ENCODE data around the gene HSPB2.
"Not testable (repeated sequence)": the region's sequence is repeated elsewhere in the genome, so short reads cannot be mapped to it uniquely, and the experiment has no call there.

HSPB2 gene

GRCh38 chr11:111930472-111930871 lies 17.9 kb downstream of the HSPB2 start:
- H4K91ac ChIP-seq (ENCODE audit: low read depth, low read length, poor library complexity) = no peak overlapping the region
- H2AFZ ChIP-seq (ENCODE audit: low read length) = no peak overlapping the region
- H2BK120ac ChIP-seq (ENCODE audit: low read depth, low read length) = no peak overlapping the region
- H3K4me2 ChIP-seq (ENCODE audit: insufficient read depth, low read length, poor library complexity, severe bottlenecking) = no peak overlapping the region
- no peak overlapping the region for H3K14ac ChIP-seq (ENCODE audit: low read length)
- peaks cover 9 to 19% of the 10 kb centered on the region in 2 donors for H3K4me1 ChIP-seq (ENCODE audit: control insufficient read depth in 2 of 2, insufficient read depth in 1 of 2, low read depth in 1 of 2, low read length in 2 of 2)
- H2BK15ac ChIP-seq (ENCODE audit: low read length) = no peak overlapping the region
- no peak overlapping the region for H3K27ac ChIP-seq (replicated peaks; ENCODE audit: low read length)
- no peak overlapping the region for H2BK12ac ChIP-seq (ENCODE audit: low read length)
- H3K9me3 ChIP-seq (replicated peaks in 1 of 2; ENCODE audit: control insufficient read depth in 2 of 2, insufficient read depth in 1 of 2, low read depth in 1 of 2, low read length in 2 of 2) = no peaks in the 10 kb centered on the region
- no peak overlapping the region for H3K4ac ChIP-seq (ENCODE audit: low read length)
- H3K23ac ChIP-seq (ENCODE audit: low read depth, low read length, poor library complexity) = no peak overlapping the region
- no peak overlapping the region for H3K9ac ChIP-seq (ENCODE audit: low read depth, low read length, poor library complexity)
- no peaks in the 10 kb centered on the region for H3K27me3 ChIP-seq (ENCODE audit: control insufficient read depth in 3 of 3, insufficient read depth in 3 of 3, low read depth in 1 of 3, low read length in 3 of 3)
- H2AK5ac ChIP-seq (ENCODE audit: low read depth, low read length) = no peak overlapping the region
- no peak overlapping the region for H3K18ac ChIP-seq (ENCODE audit: low read length)
- no peaks in the 10 kb centered on the region for H3K79me1 ChIP-seq (ENCODE audit: low read depth, low read length)
- no peak overlapping the region for H3K4me3 ChIP-seq (ENCODE audit: low read length in 2 of 2)
- peaks cover 0 to 7% of the 10 kb centered on the region in 2 donors for H3K36me3 ChIP-seq (replicated peaks in 1 of 2; ENCODE audit: control insufficient read depth in 2 of 2, insufficient read depth in 2 of 2, low read length in 2 of 2)
- H4K8ac ChIP-seq (ENCODE audit: low read depth, low read length) = no peak overlapping the region
- no CpG with 5 or more reads among the region's 4 CpGs for WGBS, 2 donors (ENCODE audit: extremely low coverage in 2 of 2, insufficient read length in 2 of 2, insufficient replicate concordance in 1 of 2)
- no peak for DNase-seq (ENCODE audit: low spot score)
- H2BK5ac ChIP-seq (ENCODE audit: low read length) = no peak overlapping the region

DNA sequence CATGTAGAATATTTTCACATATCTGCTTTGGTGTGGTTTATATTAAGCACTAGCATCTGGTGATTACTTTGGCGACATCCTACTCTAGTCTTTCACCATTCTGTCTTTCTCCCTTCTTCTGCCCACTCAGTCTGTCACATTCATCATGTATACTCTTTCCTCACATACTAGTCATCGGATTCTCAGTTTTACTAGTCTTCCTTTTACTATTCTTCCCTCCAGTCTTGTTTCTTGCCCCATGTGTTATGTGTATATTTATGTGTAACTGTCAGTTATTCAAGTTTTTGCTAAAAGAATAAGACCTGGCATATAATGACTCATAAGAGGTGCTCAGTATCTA lies 20.0 kb downstream of the HSPB2 start:
- no peak for DNase-seq (ENCODE audit: low spot score)

GRCh38 chr11:111933176-111933575 lies 20.6 kb downstream of the HSPB2 start:
- not testable (repeated sequence) for H3K27ac ChIP-seq (replicated peaks; ENCODE audit: low read length); H3K79me1 ChIP-seq (ENCODE audit: low read depth, low read length); H4K91ac ChIP-seq (ENCODE audit: low read depth, low read length, poor library complexity); H2BK15ac ChIP-seq (ENCODE audit: low read length); H3K4ac ChIP-seq (ENCODE audit: low read length); H3K4me2 ChIP-seq (ENCODE audit: insufficient read depth, low read length, poor library complexity, severe bottlenecking); H3K4me3 ChIP-seq (ENCODE audit: low read length in 2 of 2); H2BK12ac ChIP-seq (ENCODE audit: low read length); H2BK120ac ChIP-seq (ENCODE audit: low read depth, low read length); H3K36me3 ChIP-seq (replicated peaks in 1 of 2; ENCODE audit: control insufficient read depth in 2 of 2, insufficient read depth in 2 of 2, low read length in 2 of 2); H3K14ac ChIP-seq (ENCODE audit: low read length); H3K9ac ChIP-seq (ENCODE audit: low read depth, low read length, poor library complexity); DNase-seq (ENCODE audit: low spot score); H2AFZ ChIP-seq (ENCODE audit: low read length); H2AK5ac ChIP-seq (ENCODE audit: low read depth, low read length); H2BK5ac ChIP-seq (ENCODE audit: low read length); H3K18ac ChIP-seq (ENCODE audit: low read length); H3K27me3 ChIP-seq (ENCODE audit: control insufficient read depth in 3 of 3, insufficient read depth in 3 of 3, low read depth in 1 of 3, low read length in 3 of 3); H3K9me3 ChIP-seq (replicated peaks in 1 of 2; ENCODE audit: control insufficient read depth in 2 of 2, insufficient read depth in 1 of 2, low read depth in 1 of 2, low read length in 2 of 2); H3K23ac ChIP-seq (ENCODE audit: low read depth, low read length, poor library complexity)
- no CpG with 5 or more reads among the region's 14 CpGs for whole genome bisulfite sequencing, 2 donors (ENCODE audit: extremely low coverage in 2 of 2, insufficient read length in 2 of 2, insufficient replicate concordance in 1 of 2)
- peaks cover 11 to 29% of the 10 kb centered on the region in 2 donors for H3K4me1 ChIP-seq (ENCODE audit: control insufficient read depth in 2 of 2, insufficient read depth in 1 of 2, low read depth in 1 of 2, low read length in 2 of 2)
- peak overlapping the region; percentile 25 for H4K8ac ChIP-seq (ENCODE audit: low read depth, low read length)

More for the DNA sequence above, 20.0 kb downstream of the HSPB2 start:
- no peak overlapping the region for H3K14ac ChIP-seq (ENCODE audit: low read length)
- H3K4me3 ChIP-seq (ENCODE audit: low read length in 2 of 2) = no peak overlapping the region
- H3K23ac ChIP-seq (ENCODE audit: low read depth, low read length, poor library complexity) = no peak overlapping the region
- H2AFZ ChIP-seq (ENCODE audit: low read length) = no peak overlapping the region
- H3K36me3 ChIP-seq (replicated peaks in 1 of 2; ENCODE audit: control insufficient read depth in 2 of 2, insufficient read depth in 2 of 2, low read length in 2 of 2) = peaks cover 0 to 7% of the 10 kb centered on the region in 2 donors
- no peak overlapping the region for H2AK5ac ChIP-seq (ENCODE audit: low read depth, low read length)
- no peak overlapping the region for H3K9ac ChIP-seq (ENCODE audit: low read depth, low read length, poor library complexity)
- no peak overlapping the region for H2BK15ac ChIP-seq (ENCODE audit: low read length)
- H3K4ac ChIP-seq (ENCODE audit: low read length) = no peak overlapping the region
- no peak overlapping the region for H4K8ac ChIP-seq (ENCODE audit: low read depth, low read length)
- no peaks in the 10 kb centered on the region for H3K79me1 ChIP-seq (ENCODE audit: low read depth, low read length)
- no peak overlapping the region for H2BK120ac ChIP-seq (ENCODE audit: low read depth, low read length)
- H3K4me2 ChIP-seq (ENCODE audit: insufficient read depth, low read length, poor library complexity, severe bottlenecking) = no peak overlapping the region
- H3K4me1 ChIP-seq (ENCODE audit: control insufficient read depth in 2 of 2, insufficient read depth in 1 of 2, low read depth in 1 of 2, low read length in 2 of 2) = peaks cover 6 to 24% of the 10 kb centered on the region in 2 donors
- H4K91ac ChIP-seq (ENCODE audit: low read depth, low read length, poor library complexity) = no peak overlapping the region
- H3K9me3 ChIP-seq (replicated peaks in 1 of 2; ENCODE audit: control insufficient read depth in 2 of 2, insufficient read depth in 1 of 2, low read depth in 1 of 2, low read length in 2 of 2) = no peaks in the 10 kb centered on the region
- WGBS, 2 donors (ENCODE audit: extremely low coverage in 2 of 2, insufficient read length in 2 of 2, insufficient replicate concordance in 1 of 2) = no CpG with 5 or more reads among the region's 2 CpGs
- H3K27me3 ChIP-seq (ENCODE audit: control insufficient read depth in 3 of 3, insufficient read depth in 3 of 3, low read depth in 1 of 3, low read length in 3 of 3) = no peaks in the 10 kb centered on the region
- no peak overlapping the region for H3K27ac ChIP-seq (replicated peaks; ENCODE audit: low read length)
- H2BK5ac ChIP-seq (ENCODE audit: low read length) = no peak overlapping the region
- no peak overlapping the region for H2BK12ac ChIP-seq (ENCODE audit: low read length)
- H3K18ac ChIP-seq (ENCODE audit: low read length) = no peak overlapping the region

DNA sequence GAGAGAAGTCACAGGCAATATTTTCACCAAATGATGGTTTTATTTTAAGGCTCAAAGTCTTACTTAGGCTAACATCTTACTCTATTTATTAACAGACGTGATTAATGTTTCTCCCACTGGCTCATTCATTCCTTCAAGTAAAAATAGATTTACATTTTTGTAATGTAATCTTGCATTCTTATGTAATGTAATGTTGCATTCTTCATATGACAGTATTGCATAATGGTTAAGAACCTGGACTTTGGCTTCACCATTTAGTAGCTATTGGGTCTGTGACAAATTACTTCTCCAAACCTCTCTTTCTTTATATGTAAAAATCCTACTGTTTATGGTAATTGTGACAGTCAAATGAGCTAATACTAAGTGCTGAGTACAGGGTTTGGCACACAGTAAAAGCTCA lies 21.3 kb downstream of the HSPB2 start:
- no peaks in the 10 kb centered on the region for H3K9me3 ChIP-seq (replicated peaks in 1 of 2; ENCODE audit: control insufficient read depth in 2 of 2, insufficient read depth in 1 of 2, low read depth in 1 of 2, low read length in 2 of 2)
- no peaks in the 10 kb centered on the region for H3K79me1 ChIP-seq (ENCODE audit: low read depth, low read length)
- no peak overlapping the region for H3K27ac ChIP-seq (replicated peaks; ENCODE audit: low read length)

More for the DNA sequence above, 21.3 kb downstream of the HSPB2 start:
- Histone ChIP-seq H3K4me3 (ENCODE audit: low read length in 2 of 2) (no peak overlapping the region), H2BK120ac (ENCODE audit: low read depth, low read length) (no peak overlapping the region), H3K4me1 (ENCODE audit: control insufficient read depth in 2 of 2, insufficient read depth in 1 of 2, low read depth in 1 of 2, low read length in 2 of 2) (peaks cover 16 to 35% of the 10 kb centered on the region in 2 donors), H3K14ac (ENCODE audit: low read length) (no peak overlapping the region), H3K9ac (ENCODE audit: low read depth, low read length, poor library complexity) (no peak overlapping the region), H2BK12ac (ENCODE audit: low read length) (no peak overlapping the region), H2AFZ (ENCODE audit: low read length) (no peak overlapping the region), H2BK15ac (ENCODE audit: low read length) (no peak overlapping the region), H3K18ac (ENCODE audit: low read length) (no peak overlapping the region), H3K4me2 (ENCODE audit: insufficient read depth, low read length, poor library complexity, severe bottlenecking) (no peak overlapping the region), H3K27me3 (ENCODE audit: control insufficient read depth in 3 of 3, insufficient read depth in 3 of 3, low read depth in 1 of 3, low read length in 3 of 3) (no peaks in the 10 kb centered on the region), H2AK5ac (ENCODE audit: low read depth, low read length) (no peak overlapping the region), H3K23ac (ENCODE audit: low read depth, low read length, poor library complexity) (no peak overlapping the region), H3K36me3 (replicated peaks in 1 of 2; ENCODE audit: control insufficient read depth in 2 of 2, insufficient read depth in 2 of 2, low read length in 2 of 2) (peaks cover 0 to 7% of the 10 kb centered on the region in 2 donors), H3K4ac (ENCODE audit: low read length) (no peak overlapping the region), H4K91ac (ENCODE audit: low read depth, low read length, poor library complexity) (no peak overlapping the region), H4K8ac (ENCODE audit: low read depth, low read length) (no peak overlapping the region), H2BK5ac (ENCODE audit: low read length) (no peak overlapping the region)
- WGBS, 2 donors (ENCODE audit: extremely low coverage in 2 of 2, insufficient read length in 2 of 2, insufficient replicate concordance in 1 of 2) = no CpG with 5 or more reads among the region's 1 CpG
- DNase-seq (ENCODE audit: low spot score) = no peak
